ENCODE results near the gene VAT1L.

GRCh38 chr16:78028018-78028417, 239.7 kb downstream of the VAT1L start:
- no peak for TF ChIP-seq CTCF (conservative IDR thresholded peaks at IDR 0.05 in 1 of 2, IDR thresholded peaks at IDR 0.05 in 1 of 2; ENCODE audit: low read depth in 1 of 2, low read length in 2 of 2)
- no peak for TF ChIP-seq EZH2 (IDR thresholded peaks at IDR 0.05; ENCODE audit: low read length, missing control alignments)
